ENCODE results near the gene GRM4. TPM values are rescaled to one million over a fixed set of nuclear protein-coding genes. Genes with fewer than 3 reads are reported as not detected.

GRM4 gene
- total RNA-seq, 1 experiment from 2014 or later, result 5.6 TPM

- Histone ChIP-seq H3K9me3 (ENCODE audit: control insufficient read depth, low read depth, low read length) (no peaks in the 10 kb centered on the region), H3K4ac (ENCODE audit: low read depth, low read length) (no peak overlapping the region), H3K27ac (ENCODE audit: insufficient read length, low read depth, low read length) (no peak overlapping the region), H3K79me1 (ENCODE audit: insufficient read depth, low read depth, low read length, poor library complexity, severe bottlenecking) (no peaks in the 10 kb centered on the region), H4K91ac (ENCODE audit: insufficient read length, low read depth, low read length) (no peak overlapping the region), H4K8ac (replicated peaks; ENCODE audit: insufficient read length, low read depth, low read length) (no peak overlapping the region), H2BK120ac (ENCODE audit: low read depth, low read length, poor library complexity, severe bottlenecking) (no peak overlapping the region), H2BK20ac (ENCODE audit: low read depth, low read length, poor library complexity, severe bottlenecking) (no peak overlapping the region), H3K18ac (ENCODE audit: insufficient read length, low read depth, low read length) (no peak overlapping the region), H3K79me2 (ENCODE audit: insufficient read depth, low read length) (no peaks in the 10 kb centered on the region), H3K14ac (ENCODE audit: insufficient read depth, low read length) (no peak overlapping the region), H3K56ac (ENCODE audit: insufficient read length, low read depth, low read length) (no peak overlapping the region), H3K27me3 (ENCODE audit: insufficient read depth, low read length) (no peaks in the 10 kb centered on the region), H2BK15ac (ENCODE audit: low read depth, low read length) (no peak overlapping the region), H2AK5ac (ENCODE audit: insufficient read length, low read length) (no peak overlapping the region), H3K4me2 (ENCODE audit: insufficient read depth, insufficient read length, low read length) (no peak overlapping the region), H2BK5ac (ENCODE audit: insufficient read length, low read length) (no peak overlapping the region), H2BK12ac (ENCODE audit: insufficient read length, low read depth, low read length) (no peak overlapping the region), H3K23ac (ENCODE audit: insufficient read length, low read depth, low read length) (no peak overlapping the region), H4K5ac (ENCODE audit: insufficient read length, low read depth, low read length) (no peak overlapping the region), H3K23me2 (ENCODE audit: insufficient read length, low read depth, low read length, poor library complexity, severe bottlenecking) (no peaks in the 10 kb centered on the region), H4K20me1 (ENCODE audit: control insufficient read depth, insufficient read depth, insufficient read length) (peaks cover 2% of the 10 kb centered on the region), H3K9ac (ENCODE audit: extremely low read depth, insufficient read length, low read length) (no peak overlapping the region), H2AFZ (ENCODE audit: low read length) (no peak overlapping the region), H3T11ph (ENCODE audit: low read length) (no peak overlapping the region), H3K4me1 (ENCODE audit: insufficient read depth, low read length) (no peaks in the 10 kb centered on the region; the same call in 1 of the 2 replicates)
- no peaks in the 10 kb centered on the region; a peak in 1 of 7 replicates for H3K36me3 Mint-ChIP-seq (ENCODE audit: insufficient read depth in 1 of 3, low read depth in 3 of 3)
- no peaks in the 10 kb centered on the region for H3K9me3 Mint-ChIP-seq
- peak overlapping the region in 2 of 3 experiments; percentile 52 to 66; a peak in 2 of 7 replicates for H3K27ac Mint-ChIP-seq
- no peak overlapping the region for H3K4me3 Mint-ChIP-seq
- H3K27me3 Mint-ChIP-seq (ENCODE audit: low read depth), result no peaks in the 10 kb centered on the region; the same call in 1 of the 2 replicates
- WGBS (ENCODE audit: extremely low coverage, insufficient read length, low lambda C conversion rate), result no CpG with 5 or more reads among the region's 12 CpGs
- no peak for DNase-seq
- H3K4me1 Mint-ChIP-seq, result peaks cover 35 to 49% of the 10 kb centered on the region in 2 experiments
- no peak for TF ChIP-seq CTCF (conservative IDR thresholded peaks at IDR 0.05)
These were observed 51.3 kb downstream of the GRM4 start for GRCh38 chr6:34094474-34095135.

Data from H9 (cell line).